Left ventricle myocardium inferior (tissue), 1 donor: Measurements from ENCODE around the gene S100A5. TPM values are rescaled to one million over a fixed set of nuclear protein-coding genes. Genes with fewer than 3 reads are reported as not detected.

ENCODE experiments used
- DNase-seq: peaks from one replicate; pipeline ENCODE4 v3.0.0-alpha.2; 2020
- H3K27ac ChIP-seq: fragments of 200-600 bp; replicated peaks from 2 replicates; pipeline ENCODE4 v1.8.0; 2021
- H3K27me3 ChIP-seq: fragments of 200-600 bp; 2 replicates; pipeline ENCODE4 v1.8.0; 2021; ENCODE audit warnings: low read depth
- H3K36me3 ChIP-seq: fragments of 200-600 bp; 2 replicates; pipeline ENCODE4 v1.8.0; 2021
- H3K4me1 ChIP-seq: fragments of 200-600 bp; 2 replicates; pipeline ENCODE4 v1.8.0; 2021
- H3K4me3 ChIP-seq: fragments of 200-600 bp; 2 replicates; pipeline ENCODE4 v1.8.0; 2021; ENCODE audit warnings: mild to moderate bottlenecking, moderate library complexity
- H3K9me3 ChIP-seq: fragments of 200-600 bp; replicated peaks from 2 replicates; pipeline ENCODE4 v1.8.0; 2021
- CTCF ChIP-seq: fragments of 200-600 bp; IDR thresholded peaks from 2 replicates; pipeline ENCODE4 v1.8.0; 2021; ENCODE audit warnings: antibody characterized with exemption, mild to moderate bottlenecking, borderline replicate concordance
- intact Hi-C: fragments of 100-400 bp; cut with micrococcal nuclease; formaldehyde crosslinking; loops from one replicate; pipeline ENCODE4 v1.11.0; 2022
- total RNA-seq: library from RNA; stranded (reverse); fragmentation: NEBNext Ultra II Directional; extraction: Animal tissue kit (Norgen Biotek cat#: 25700); gene quantifications from one replicate; pipeline ENCODE4 v1.2.1, GENCODE V29; 2021
- donor health status: DM: no; HTN: yes; CAD: no; lungs with severe emphysema.

The S100A5 gene
- total RNA-seq, 1 donor from 2014 or later, result not detected

- no peaks in the 10 kb centered on the region for H3K27me3 ChIP-seq
- H3K9me3 ChIP-seq, result no peaks in the 10 kb centered on the region
- peak overlapping the region; percentile 91 for H3K27ac ChIP-seq
- H3K4me3 ChIP-seq, result peak overlapping the region; percentile 51
- TF ChIP-seq CTCF, result no peak
- H3K36me3 ChIP-seq, result no peaks in the 10 kb centered on the region
- peak; percentile 90 for DNase-seq
- intact Hi-C loops, result loop anchor here (5.0 to 10.0 kb wide), 2 partner anchors 36 to 54 kb away; no protein-coding TSS in a partner anchor
- peaks cover 54% of the 10 kb centered on the region for H3K4me1 ChIP-seq
Measured at GRCh38 chr1:153568367-153569099, 27.8 kb upstream of the S100A5 start.

- intact Hi-C loops, result loop anchor here (5.0 to 10.0 kb wide), 2 partner anchors 35 to 53 kb away; no protein-coding TSS in a partner anchor
- H3K4me1 ChIP-seq, result peaks cover 48% of the 10 kb centered on the region
- no peaks in the 10 kb centered on the region for H3K27me3 ChIP-seq
- DNase-seq, result no peak
- TF ChIP-seq CTCF, result no peak
- no peaks in the 10 kb centered on the region for H3K9me3 ChIP-seq
- H3K27ac ChIP-seq, result peak overlapping the region; percentile 91
- H3K4me3 ChIP-seq, result peak overlapping the region; percentile 51
- H3K36me3 ChIP-seq, result no peaks in the 10 kb centered on the region
Measured at GRCh38 chr1:153567621-153568366, 27.1 kb upstream of the S100A5 start.

GRCh38 chr1:153566414-153567371 lies 26.0 kb upstream of the S100A5 start:
- Histone ChIP-seq H3K27ac (peak overlapping the region; percentile 91), H3K9me3 (no peaks in the 10 kb centered on the region), H3K4me1 (peaks cover 40% of the 10 kb centered on the region), H3K36me3 (no peaks in the 10 kb centered on the region), H3K27me3 (no peaks in the 10 kb centered on the region), H3K4me3 (no peak overlapping the region)
- TF ChIP-seq CTCF, result no peak
- intact Hi-C loops, result loop anchor here (5.0 to 10.0 kb wide), 2 partner anchors 34 to 52 kb away; no protein-coding TSS in a partner anchor
- peak; percentile 92 for DNase-seq

- intact Hi-C loops, result loop anchor here (5.0 to 10.0 kb wide), 2 partner anchors 33 to 51 kb away; no protein-coding TSS in a partner anchor
Measured at GRCh38 chr1:153565529-153566374, 25.0 kb upstream of the S100A5 start, which contains the start of gene S100A2. TSS of gene S100A2 (minus strand) at chr1:153565844. CDS start at chr1:153563877, 1,967 bp downstream.

More at GRCh38 chr1:153565529-153566374, 25.0 kb upstream of the S100A5 start, which contains the start of gene S100A2:
- Histone ChIP-seq H3K27me3 (no peaks in the 10 kb centered on the region), H3K36me3 (no peaks in the 10 kb centered on the region), H3K4me3 (no peak within 1 kb of the TSS), H3K4me1 (peaks cover 40% of the 10 kb centered on the region), H3K27ac (peak within 1 kb of the TSS; percentile 91), H3K9me3 (no peaks in the 10 kb centered on the region)
- TF ChIP-seq CTCF, result no peak
- DNase-seq, result no peak
